SK-N-SH (cell line): ENCODE results near the gene CLEC18B. TPM values are rescaled to one million over a fixed set of nuclear protein-coding genes. Genes with fewer than 3 reads are reported as not detected.

ENCODE experiments used
- CTCF ChIA-PET: fragments of 300-600, 350-600 bp; formaldehyde crosslinking; extraction: SDS; loops from one replicate; lab custom pipeline; 2021; lab: Yijun Ruan, JAX
- POLR2A ChIA-PET: fragments of 350-600 bp; sonication (Branson Sonifier 250); formaldehyde crosslinking; extraction: SDS; loops from one replicate; lab custom pipeline; 2020; ENCODE audit warnings: antibody characterized with exemption, inconsistent platforms; lab: Yijun Ruan, JAX
- DNase-seq: peaks from one replicate; pipeline ENCODE4 v3.0.0; 2012
- H2AFZ ChIP-seq: fragments of 200-600 bp; sonication (generic); 2 replicates; pipeline ENCODE4 v1.8.1; 2016; ENCODE audit warnings: antibody characterized with exemption, mild to moderate bottlenecking, low read depth
- H3F3A ChIP-seq: fragments of 200-600 bp; sonication (generic); replicated peaks from 2 replicates; pipeline ENCODE3; 2016; ENCODE audit warnings: antibody characterized with exemption, mild to moderate bottlenecking; ENCODE audit not compliant: insufficient read depth
- H3K27ac ChIP-seq, 2 experiments: fragments of 200-500 bp in 1 of 2; fragments of 200-600 bp in 1 of 2; sonication (Bioruptor generic) in 1 of 2; sonication (generic), shearing (Covaris generic) in 1 of 2; 2 replicates each; pipeline versions ENCODE4 v1.5.1 to v1.6.1; 2014 to 2016; ENCODE audit warnings: low read depth in 2 of 2, inconsistent platforms in 1 of 2, low read length in 1 of 2, mild to moderate bottlenecking in 1 of 2, mixed read lengths in 1 of 2
- H3K27me3 ChIP-seq: fragments of 200-600 bp; sonication (generic), shearing (Covaris generic); 2 replicates; pipeline ENCODE4 v1.6.1; 2016; ENCODE audit warnings: mixed run types; ENCODE audit not compliant: insufficient read depth
- H3K36me3 ChIP-seq, 2 experiments: fragments of 200-500 bp in 1 of 2; fragments of 200-600 bp in 1 of 2; sonication (Bioruptor generic) in 1 of 2; sonication (generic) in 1 of 2; replicated peaks in 1 of 2; 2 replicates each; pipeline versions ENCODE3 to v1.5.1; 2014 to 2016; ENCODE audit warnings: low read length in 1 of 2, mild to moderate bottlenecking in 1 of 2; ENCODE audit not compliant: insufficient read depth in 2 of 2, control insufficient read depth in 1 of 2
- H3K4me1 ChIP-seq, 2 experiments: fragments of 200-500 bp in 1 of 2; fragments of 200-600 bp in 1 of 2; sonication (Bioruptor generic) in 1 of 2; sonication (generic), shearing (Covaris generic) in 1 of 2; 2 replicates each; pipeline versions ENCODE4 v1.5.1 to v1.6.1; 2014 to 2016; ENCODE audit warnings: low read depth in 1 of 2, low read length in 1 of 2, mixed run types in 1 of 2; ENCODE audit not compliant: insufficient read depth in 2 of 2, control insufficient read depth in 1 of 2
- H3K4me2 ChIP-seq: fragments of 200-600 bp; sonication (generic), shearing (Covaris generic); 2 replicates; pipeline ENCODE4 v1.6.1; 2017; ENCODE audit warnings: mixed run types
- H3K4me3 ChIP-seq, 2 experiments: fragments of 200-500 bp in 1 of 2; fragments of 200-600 bp in 1 of 2; sonication (Bioruptor generic) in 1 of 2; sonication (generic), shearing (Covaris generic) in 1 of 2; 2 replicates each; pipeline versions ENCODE4 v1.5.1 to v1.8.1; 2014 to 2016; ENCODE audit warnings: low read depth in 2 of 2, inconsistent platforms in 1 of 2, low read length in 1 of 2, mild to moderate bottlenecking in 1 of 2, mixed read lengths in 1 of 2, moderate library complexity in 1 of 2
- H3K79me2 ChIP-seq: fragments of 200-600 bp; sonication (generic); 2 replicates; pipeline ENCODE4 v1.8.1; 2017; ENCODE audit warnings: mild to moderate bottlenecking; ENCODE audit not compliant: insufficient read depth
- H3K9ac ChIP-seq: fragments of 200-600 bp; sonication (generic); 2 replicates; pipeline ENCODE4 v1.6.1; 2017; ENCODE audit warnings: mixed run types
- H3K9me2 ChIP-seq: fragments of 200-600 bp; sonication (generic); 2 replicates; pipeline ENCODE4 v1.6.1; 2017; ENCODE audit warnings: mixed run types
- H3K9me3 ChIP-seq: fragments of 200-600 bp; sonication (generic); 2 replicates; pipeline ENCODE4 v1.6.1; 2017; ENCODE audit warnings: mixed run types, mild to moderate bottlenecking, moderate library complexity
- H4K20me1 ChIP-seq: fragments of 200-600 bp; sonication (generic); 2 replicates; pipeline ENCODE4 v1.6.1; 2017; ENCODE audit warnings: mild to moderate bottlenecking, mixed run types; ENCODE audit not compliant: insufficient read depth
- CHD2 ChIP-seq: fragments of 150-350 bp; IDR thresholded peaks from 2 replicates; pipeline ENCODE4 v1.6.1; 2018; ENCODE audit warnings: low read length; ENCODE audit not compliant: partially characterized antibody
- CTCF ChIP-seq: fragments of 200-600 bp; sonication (generic); IDR thresholded peaks from 2 replicates; pipeline ENCODE4 v1.6.1; 2017; ENCODE audit warnings: antibody characterized with exemption, mild to moderate bottlenecking, moderate library complexity
- ELF1 ChIP-seq: IDR thresholded peaks from 2 replicates; pipeline ENCODE4 v1.4.0; 2012
- FOSL2 ChIP-seq: IDR thresholded peaks from 2 replicates; pipeline ENCODE4 v1.4.0; 2012; ENCODE audit warnings: low read depth, mild to moderate bottlenecking, moderate library complexity, borderline replicate concordance
- FOXM1 ChIP-seq: IDR thresholded peaks from 2 replicates; pipeline ENCODE4 v1.4.0; 2012; ENCODE audit warnings: low read depth, mild to moderate bottlenecking
- GABPA ChIP-seq: IDR thresholded peaks from 2 replicates; pipeline ENCODE4 v1.4.0; 2012; ENCODE audit warnings: low read depth, mild to moderate bottlenecking
- GATA2 ChIP-seq: sonication (generic); formaldehyde crosslinking; IDR thresholded peaks from 2 replicates; pipeline ENCODE4 v1.5.0; 2020; ENCODE audit warnings: mild to moderate bottlenecking, missing genetic modification reagents
- MEF2A ChIP-seq: IDR thresholded peaks from 2 replicates; pipeline ENCODE4 v1.4.0; 2012; ENCODE audit warnings: low read depth, borderline replicate concordance
- NFIC ChIP-seq: IDR thresholded peaks from 2 replicates; pipeline ENCODE4 v1.4.0; 2012; ENCODE audit warnings: borderline replicate concordance
- NRF1 ChIP-seq: IDR thresholded peaks from 2 replicates; pipeline ENCODE4 v1.6.1; 2012; ENCODE audit warnings: low read depth, mild to moderate bottlenecking, low read length
- PBX3 ChIP-seq: IDR thresholded peaks from 2 replicates; pipeline ENCODE4; 2012
- RCOR1 ChIP-seq: fragments of 150-350 bp; IDR thresholded peaks from 2 replicates; pipeline ENCODE4 v1.6.1; 2017; ENCODE audit warnings: antibody characterized with exemption, low read length
- RFX5 ChIP-seq: IDR thresholded peaks from 2 replicates; pipeline ENCODE4 v1.6.1; 2012; ENCODE audit warnings: mild to moderate bottlenecking, improper control_type of control experiment, low read length
- SIN3A ChIP-seq: IDR thresholded peaks from 2 replicates; pipeline ENCODE4 v1.6.1; 2012; ENCODE audit warnings: low read depth, mild to moderate bottlenecking, low read length, moderate library complexity, borderline replicate concordance
- SMC3 ChIP-seq: IDR thresholded peaks from 2 replicates; pipeline ENCODE4 v1.6.1; 2012; ENCODE audit warnings: low read depth, low read length, improper control_type of control experiment
- YY1 ChIP-seq: IDR thresholded peaks from 2 replicates; pipeline ENCODE4 v1.4.0; 2012; ENCODE audit warnings: low read depth, mild to moderate bottlenecking
- WGBS: methylation state at CpG from one replicate; pipeline ENCODE4 v1.1.6; 2017; ENCODE audit warnings: low lambda C conversion rate; 5-methylcytosine and 5-hydroxymethylcytosine counted together
- polyA plus RNA-seq, 3 experiments: library from polyadenylated mRNA; depleted of rRNA; stranded (reverse); fragments of >200 nt; gene quantifications; 2 replicates each; pipeline ENCODE4 v1.2.3, GENCODE V29; 2012
- TF ChIP-seq, protein P1 (sequence below): IDR thresholded peaks from 2 replicates; pipeline ENCODE4 v1.4.0; 2012; ENCODE audit warnings: low read depth, borderline replicate concordance
- TF ChIP-seq, protein P2 (sequence below): IDR thresholded peaks from 2 replicates; pipeline ENCODE4 v1.4.0; 2012; ENCODE audit warnings: low read depth
- TF ChIP-seq, protein P3 (sequence below): IDR thresholded peaks from 2 replicates; pipeline ENCODE4 v1.4.0; 2012; ENCODE audit warnings: low read depth, borderline replicate concordance

Gene CLEC18B
- polyA plus RNA-seq, 1 of the 3 experiments (the other 2 are of a cell fraction), result 0.10 TPM

- Histone ChIP-seq H3K4me1 (peaks cover 0 to 11% of the 10 kb centered on the region in 2 experiments; a peak in 2 of 4 replicates), H3K79me2 (no peaks in the 10 kb centered on the region), H3K9me3 (no peaks in the 10 kb centered on the region), H3K27ac (no peak overlapping the region; a peak in 1 of 4 replicates), H3K4me3 (no peak overlapping the region), H4K20me1 (no peaks in the 10 kb centered on the region), H2AFZ (no peak overlapping the region), H3K36me3 (peaks cover 16 to 17% of the 10 kb centered on the region in 2 experiments), H3K4me2 (no peak overlapping the region), H3F3A (peaks cover 31% of the 10 kb centered on the region), H3K9ac (no peak overlapping the region), H3K27me3 (no peaks in the 10 kb centered on the region), H3K9me2 (no peaks in the 10 kb centered on the region)
- DNase-seq, result no peak
- ChIA-PET CTCF (no interaction called here), POLR2A (no interaction called here)
- WGBS, result 99% methylated on average over 5 of the region's 5 CpGs
- TF ChIP-seq GATA2 (CRISPR knock-in tag), result no peak
- TF ChIP-seq SIN3A, result no peak
- TF ChIP-seq, protein P1, sequence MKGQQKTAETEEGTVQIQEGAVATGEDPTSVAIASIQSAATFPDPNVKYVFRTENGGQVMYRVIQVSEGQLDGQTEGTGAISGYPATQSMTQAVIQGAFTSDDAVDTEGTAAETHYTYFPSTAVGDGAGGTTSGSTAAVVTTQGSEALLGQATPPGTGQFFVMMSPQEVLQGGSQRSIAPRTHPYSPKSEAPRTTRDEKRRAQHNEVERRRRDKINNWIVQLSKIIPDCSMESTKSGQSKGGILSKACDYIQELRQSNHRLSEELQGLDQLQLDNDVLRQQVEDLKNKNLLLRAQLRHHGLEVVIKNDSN, result no peak
- no peak for TF ChIP-seq GABPA
- TF ChIP-seq PBX3, result no peak
- TF ChIP-seq, protein P2, sequence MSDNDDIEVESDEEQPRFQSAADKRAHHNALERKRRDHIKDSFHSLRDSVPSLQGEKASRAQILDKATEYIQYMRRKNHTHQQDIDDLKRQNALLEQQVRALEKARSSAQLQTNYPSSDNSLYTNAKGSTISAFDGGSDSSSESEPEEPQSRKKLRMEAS, result no peak
- TF ChIP-seq FOSL2, result no peak
- TF ChIP-seq NRF1, result no peak
- no peak for TF ChIP-seq SMC3
- TF ChIP-seq YY1, result no peak
- TF ChIP-seq RCOR1, result no peak
Measured at GRCh38 chr16:74447578-74447977, 26.3 kb upstream of the CLEC18B start.

DNA sequence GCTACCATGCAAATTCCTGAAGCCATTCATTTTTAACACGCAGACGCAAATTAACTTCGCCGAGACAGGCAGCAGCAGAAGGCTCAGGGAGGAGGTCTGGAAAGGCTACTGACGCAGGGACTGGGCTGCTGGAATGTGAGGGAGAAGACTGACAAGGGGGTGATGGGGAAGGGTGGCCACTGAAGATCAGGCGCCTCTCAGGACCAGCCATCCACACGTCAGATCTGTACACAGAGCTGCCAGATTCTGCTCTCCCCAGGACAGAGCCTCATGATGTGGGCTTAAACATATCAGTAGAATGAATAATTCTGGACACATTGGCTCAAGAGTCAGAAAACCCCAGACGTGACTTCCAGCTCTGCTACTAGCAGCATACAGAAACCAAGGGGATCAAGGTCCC is 25.6 kb upstream of the CLEC18B start:
- Histone ChIP-seq H3F3A (peaks cover 31% of the 10 kb centered on the region), H3K9ac (no peak overlapping the region), H2AFZ (no peak overlapping the region), H3K27me3 (no peaks in the 10 kb centered on the region), H3K36me3 (peaks cover 10 to 13% of the 10 kb centered on the region in 2 experiments), H3K27ac (no peak overlapping the region), H3K4me2 (no peak overlapping the region), H3K4me3 (no peak overlapping the region), H3K4me1 (peaks cover 0 to 11% of the 10 kb centered on the region in 2 experiments; a peak in 2 of 4 replicates), H3K9me2 (no peaks in the 10 kb centered on the region), H4K20me1 (no peaks in the 10 kb centered on the region), H3K9me3 (no peaks in the 10 kb centered on the region), H3K79me2 (no peaks in the 10 kb centered on the region)
- TF ChIP-seq RFX5, result no peak
- TF ChIP-seq, protein P3, sequence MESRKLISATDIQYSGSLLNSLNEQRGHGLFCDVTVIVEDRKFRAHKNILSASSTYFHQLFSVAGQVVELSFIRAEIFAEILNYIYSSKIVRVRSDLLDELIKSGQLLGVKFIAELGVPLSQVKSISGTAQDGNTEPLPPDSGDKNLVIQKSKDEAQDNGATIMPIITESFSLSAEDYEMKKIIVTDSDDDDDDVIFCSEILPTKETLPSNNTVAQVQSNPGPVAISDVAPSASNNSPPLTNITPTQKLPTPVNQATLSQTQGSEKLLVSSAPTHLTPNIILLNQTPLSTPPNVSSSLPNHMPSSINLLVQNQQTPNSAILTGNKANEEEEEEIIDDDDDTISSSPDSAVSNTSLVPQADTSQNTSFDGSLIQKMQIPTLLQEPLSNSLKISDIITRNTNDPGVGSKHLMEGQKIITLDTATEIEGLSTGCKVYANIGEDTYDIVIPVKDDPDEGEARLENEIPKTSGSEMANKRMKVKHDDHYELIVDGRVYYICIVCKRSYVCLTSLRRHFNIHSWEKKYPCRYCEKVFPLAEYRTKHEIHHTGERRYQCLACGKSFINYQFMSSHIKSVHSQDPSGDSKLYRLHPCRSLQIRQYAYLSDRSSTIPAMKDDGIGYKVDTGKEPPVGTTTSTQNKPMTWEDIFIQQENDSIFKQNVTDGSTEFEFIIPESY, result no peak
- no peak for TF ChIP-seq NFIC
- TF ChIP-seq CTCF, result no peak
- no peak for TF ChIP-seq YY1
- no peak for TF ChIP-seq MEF2A
- no peak for TF ChIP-seq FOXM1
- TF ChIP-seq ELF1, result no peak
- no peak for TF ChIP-seq CHD2
- 94% methylated on average over 8 of the region's 8 CpGs for WGBS
- ChIA-PET POLR2A (no interaction called here), CTCF (no interaction called here)
- no peak for DNase-seq
